H1 (cell line): Measurements from ENCODE around the gene KRTAP5-4.

Source experiments
- EGR1 ChIP-seq: IDR thresholded peaks from 2 replicates; pipeline ENCODE4 v1.6.1; 2011; ENCODE audit warnings: low read depth, low read length, borderline replicate concordance
- EP300 ChIP-seq, 2 experiments: IDR thresholded peaks; 1 replicate in 1 of 2; 2 replicates in 1 of 2; pipeline ENCODE4 v1.6.1; 2011 to 2012; ENCODE audit warnings: low read depth in 2 of 2, low read length in 2 of 2, mild to moderate bottlenecking in 2 of 2, borderline replicate concordance in 1 of 2, inconsistent platforms in 1 of 2, moderate library complexity in 1 of 2
- JUND ChIP-seq: IDR thresholded peaks from 2 replicates; pipeline ENCODE4 v1.6.1; 2011; ENCODE audit warnings: mild to moderate bottlenecking, improper control_type of control experiment, low read length
- MAFK ChIP-seq: IDR thresholded peaks from 2 replicates; pipeline ENCODE4 v1.6.1; 2012; ENCODE audit warnings: low read depth, mild to moderate bottlenecking, improper control_type of control experiment, low read length
- POLR2A ChIP-seq, 2 experiments: IDR thresholded peaks; 1 replicate in 1 of 2; 2 replicates in 1 of 2; pipeline ENCODE4 v1.6.1; 2011; ENCODE audit warnings: low read depth in 2 of 2, low read length in 2 of 2, mild to moderate bottlenecking in 2 of 2; ENCODE audit errors: control extremely low read depth in 1 of 2
- RAD21 ChIP-seq, 2 experiments: IDR thresholded peaks in 1 of 2; conservative IDR thresholded peaks in 1 of 2; 2 replicates each; pipeline ENCODE4 v1.6.1; 2011; ENCODE audit warnings: low read depth in 2 of 2, low read length in 2 of 2, improper control_type of control experiment in 1 of 2, inconsistent platforms in 1 of 2, mild to moderate bottlenecking in 1 of 2, moderate library complexity in 1 of 2
- SP2 ChIP-seq: IDR thresholded peaks from 2 replicates; pipeline ENCODE4 v1.6.1; 2012; ENCODE audit warnings: mild to moderate bottlenecking, low read length, inconsistent platforms
- TF ChIP-seq, protein P1 (sequence below), 3 experiments: IDR thresholded peaks; 1 replicate in 2 of 3; 2 replicates in 1 of 3; pipeline versions ENCODE4 v1.5.1 to v1.6.1; 2011; ENCODE audit warnings: low read length in 3 of 3, mild to moderate bottlenecking in 3 of 3, inconsistent platforms in 2 of 3, low read depth in 1 of 3, moderate library complexity in 1 of 3; ENCODE audit not compliant: insufficient read depth in 1 of 3; ENCODE audit errors: control extremely low read depth in 1 of 3
- TF ChIP-seq, protein P2 (sequence below): IDR thresholded peaks from 2 replicates; pipeline ENCODE4 v1.6.1; 2011; ENCODE audit warnings: low read length, improper control_type of control experiment
- TF ChIP-seq, protein P3 (sequence below): IDR thresholded peaks from 2 replicates; pipeline ENCODE4 v1.6.1; 2011; ENCODE audit warnings: low read depth, mild to moderate bottlenecking, low read length; ENCODE audit not compliant: insufficient read depth

DNA sequence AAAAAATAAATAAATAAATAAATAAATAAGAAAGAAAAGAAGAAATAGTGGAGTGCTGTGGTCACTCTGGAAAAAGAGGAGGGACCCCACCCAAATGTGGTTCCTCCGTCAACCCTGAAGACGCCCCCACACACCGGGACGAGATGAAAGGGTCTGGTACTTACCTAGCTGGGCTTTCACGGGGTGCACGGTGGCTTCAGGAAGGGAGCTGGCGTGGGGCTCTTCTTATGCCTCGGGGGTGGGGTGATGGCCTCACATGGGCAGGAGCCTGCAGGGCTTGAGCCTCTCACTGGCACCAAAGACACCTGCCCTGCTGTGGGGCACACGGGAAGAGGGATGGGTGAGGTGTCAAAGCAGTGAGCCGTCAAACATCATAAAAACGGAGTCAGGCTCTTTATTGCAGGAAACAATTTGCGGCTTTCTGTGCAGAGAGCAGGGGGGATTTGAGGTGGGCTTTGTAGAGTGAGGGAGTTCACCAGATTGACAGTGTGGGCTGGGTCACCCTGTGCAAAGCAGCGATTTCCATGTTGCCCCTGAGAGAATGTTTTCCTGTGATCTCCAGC is 47.1 kb upstream of the KRTAP5-4 start:
- TF ChIP-seq POLR2A (IDR thresholded peaks at IDR 0.05; ENCODE audit: control extremely low read depth in 1 of 2, low read depth in 2 of 2, low read length in 2 of 2) (no peak), EP300 (IDR thresholded peaks at IDR 0.05; ENCODE audit: borderline replicate concordance in 1 of 2, low read depth in 2 of 2, low read length in 2 of 2) (no peak), RAD21 (IDR thresholded peaks at IDR 0.05 in 1 of 2, conservative IDR thresholded peaks at IDR 0.05 in 1 of 2; ENCODE audit: low read depth in 2 of 2, low read length in 2 of 2) (no peak), EGR1 (no peak), JUND (no peak), MAFK (no peak), SP2 (no peak)
- TF ChIP-seq, protein P1, sequence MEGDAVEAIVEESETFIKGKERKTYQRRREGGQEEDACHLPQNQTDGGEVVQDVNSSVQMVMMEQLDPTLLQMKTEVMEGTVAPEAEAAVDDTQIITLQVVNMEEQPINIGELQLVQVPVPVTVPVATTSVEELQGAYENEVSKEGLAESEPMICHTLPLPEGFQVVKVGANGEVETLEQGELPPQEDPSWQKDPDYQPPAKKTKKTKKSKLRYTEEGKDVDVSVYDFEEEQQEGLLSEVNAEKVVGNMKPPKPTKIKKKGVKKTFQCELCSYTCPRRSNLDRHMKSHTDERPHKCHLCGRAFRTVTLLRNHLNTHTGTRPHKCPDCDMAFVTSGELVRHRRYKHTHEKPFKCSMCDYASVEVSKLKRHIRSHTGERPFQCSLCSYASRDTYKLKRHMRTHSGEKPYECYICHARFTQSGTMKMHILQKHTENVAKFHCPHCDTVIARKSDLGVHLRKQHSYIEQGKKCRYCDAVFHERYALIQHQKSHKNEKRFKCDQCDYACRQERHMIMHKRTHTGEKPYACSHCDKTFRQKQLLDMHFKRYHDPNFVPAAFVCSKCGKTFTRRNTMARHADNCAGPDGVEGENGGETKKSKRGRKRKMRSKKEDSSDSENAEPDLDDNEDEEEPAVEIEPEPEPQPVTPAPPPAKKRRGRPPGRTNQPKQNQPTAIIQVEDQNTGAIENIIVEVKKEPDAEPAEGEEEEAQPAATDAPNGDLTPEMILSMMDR (IDR thresholded peaks at IDR 0.05; ENCODE audit: control extremely low read depth in 1 of 3, insufficient read depth in 1 of 3, low read depth in 1 of 3, low read length in 3 of 3) = no peak
- TF ChIP-seq, protein P2, sequence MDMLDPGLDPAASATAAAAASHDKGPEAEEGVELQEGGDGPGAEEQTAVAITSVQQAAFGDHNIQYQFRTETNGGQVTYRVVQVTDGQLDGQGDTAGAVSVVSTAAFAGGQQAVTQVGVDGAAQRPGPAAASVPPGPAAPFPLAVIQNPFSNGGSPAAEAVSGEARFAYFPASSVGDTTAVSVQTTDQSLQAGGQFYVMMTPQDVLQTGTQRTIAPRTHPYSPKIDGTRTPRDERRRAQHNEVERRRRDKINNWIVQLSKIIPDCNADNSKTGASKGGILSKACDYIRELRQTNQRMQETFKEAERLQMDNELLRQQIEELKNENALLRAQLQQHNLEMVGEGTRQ = no peak
- TF ChIP-seq, protein P3, sequence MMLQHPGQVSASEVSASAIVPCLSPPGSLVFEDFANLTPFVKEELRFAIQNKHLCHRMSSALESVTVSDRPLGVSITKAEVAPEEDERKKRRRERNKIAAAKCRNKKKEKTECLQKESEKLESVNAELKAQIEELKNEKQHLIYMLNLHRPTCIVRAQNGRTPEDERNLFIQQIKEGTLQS = no peak
